ENCODE measurements around the gene CPEB4.

Gene CPEB4

GRCh38 chr5:173868096-173868880 lies 19.9 kb upstream of the CPEB4 start:
- DNase-seq = no peak
- Mint-ChIP-seq H3K27me3 (no peaks in the 10 kb centered on the region), H3K36me3 (ENCODE audit: low read depth) (no peaks in the 10 kb centered on the region), H3K27ac (no peak overlapping the region), H3K4me1 (ENCODE audit: low read depth) (no peaks in the 10 kb centered on the region), H3K4me3 (no peak overlapping the region), H3K9me3 (no peaks in the 10 kb centered on the region)

GRCh38 chr5:173869316-173869715 lies 18.8 kb upstream of the CPEB4 start:
- Mint-ChIP-seq H3K4me3 (no peak overlapping the region), H3K27ac (no peak overlapping the region), H3K9me3 (no peaks in the 10 kb centered on the region), H3K36me3 (ENCODE audit: low read depth) (no peaks in the 10 kb centered on the region), H3K4me1 (ENCODE audit: low read depth) (no peaks in the 10 kb centered on the region), H3K27me3 (no peaks in the 10 kb centered on the region)
- no peak for DNase-seq

GRCh38 chr5:173872957-173873305 lies 15.2 kb upstream of the CPEB4 start:
- no peak overlapping the region for H3K4me3 Mint-ChIP-seq

GRCh38 chr5:173873306-173873922 lies 14.7 kb upstream of the CPEB4 start:
- no peak overlapping the region for H3K4me3 Mint-ChIP-seq

More at GRCh38 chr5:173872957-173873305, 15.2 kb upstream of the CPEB4 start:
- Mint-ChIP-seq H3K27ac (no peak overlapping the region), H3K27me3 (no peaks in the 10 kb centered on the region), H3K9me3 (no peaks in the 10 kb centered on the region), H3K4me1 (ENCODE audit: low read depth) (no peaks in the 10 kb centered on the region), H3K36me3 (ENCODE audit: low read depth) (no peaks in the 10 kb centered on the region)
- no peak for DNase-seq

GRCh38 chr5:173875189-173875588 lies 13.0 kb upstream of the CPEB4 start:
- H3K4me1 Mint-ChIP-seq (ENCODE audit: low read depth) = no peaks in the 10 kb centered on the region
- no peak overlapping the region for H3K4me3 Mint-ChIP-seq
- no peak overlapping the region for H3K27ac Mint-ChIP-seq
- no peak for DNase-seq
- H3K27me3 Mint-ChIP-seq = no peaks in the 10 kb centered on the region
- no peaks in the 10 kb centered on the region for H3K9me3 Mint-ChIP-seq
- H3K36me3 Mint-ChIP-seq (ENCODE audit: low read depth) = no peaks in the 10 kb centered on the region

More at GRCh38 chr5:173873306-173873922, 14.7 kb upstream of the CPEB4 start:
- H3K36me3 Mint-ChIP-seq (ENCODE audit: low read depth) = no peaks in the 10 kb centered on the region
- H3K27me3 Mint-ChIP-seq = no peaks in the 10 kb centered on the region
- no peak for DNase-seq
- no peaks in the 10 kb centered on the region for H3K9me3 Mint-ChIP-seq
- H3K4me1 Mint-ChIP-seq (ENCODE audit: low read depth) = no peaks in the 10 kb centered on the region
- H3K27ac Mint-ChIP-seq = no peak overlapping the region

GRCh38 chr5:173878224-173878967 lies 9.8 kb upstream of the CPEB4 start:
- Mint-ChIP-seq H3K27me3 (no peaks in the 10 kb centered on the region), H3K27ac (no peak overlapping the region), H3K9me3 (peaks cover 9% of the 10 kb centered on the region), H3K36me3 (ENCODE audit: low read depth) (peaks cover 2% of the 10 kb centered on the region), H3K4me3 (no peak overlapping the region), H3K4me1 (ENCODE audit: low read depth) (peaks cover 6% of the 10 kb centered on the region)
- DNase-seq = no peak

- Mint-ChIP-seq H3K27ac (no peak overlapping the region), H3K4me3 (no peak overlapping the region), H3K27me3 (no peaks in the 10 kb centered on the region), H3K9me3 (peaks cover 15% of the 10 kb centered on the region), H3K4me1 (ENCODE audit: low read depth) (peaks cover 24% of the 10 kb centered on the region), H3K36me3 (ENCODE audit: low read depth) (peaks cover 2% of the 10 kb centered on the region)
- no peak for DNase-seq
Measured at GRCh38 chr5:173880306-173880985, 7.7 kb upstream of the CPEB4 start.

- H3K27me3 Mint-ChIP-seq = no peaks in the 10 kb centered on the region
- H3K4me1 Mint-ChIP-seq (ENCODE audit: low read depth) = peaks cover 39% of the 10 kb centered on the region
- no peak for DNase-seq
- H3K4me3 Mint-ChIP-seq = no peak overlapping the region
- H3K36me3 Mint-ChIP-seq (ENCODE audit: low read depth) = peaks cover 2% of the 10 kb centered on the region
- H3K27ac Mint-ChIP-seq = no peak overlapping the region
- peaks cover 19% of the 10 kb centered on the region for H3K9me3 Mint-ChIP-seq
Measured at GRCh38 chr5:173881811-173882575, 6.2 kb upstream of the CPEB4 start.

GRCh38 chr5:173882632-173883031 lies 5.5 kb upstream of the CPEB4 start:
- no peak overlapping the region for H3K4me3 Mint-ChIP-seq
- no peaks in the 10 kb centered on the region for H3K27me3 Mint-ChIP-seq
- H3K27ac Mint-ChIP-seq = peak overlapping the region; percentile 2
- peaks cover 45% of the 10 kb centered on the region for H3K4me1 Mint-ChIP-seq (ENCODE audit: low read depth)
- peaks cover 2% of the 10 kb centered on the region for H3K36me3 Mint-ChIP-seq (ENCODE audit: low read depth)
- H3K9me3 Mint-ChIP-seq = peaks cover 19% of the 10 kb centered on the region
- DNase-seq = no peak

- Mint-ChIP-seq H3K4me3 (no peak overlapping the region), H3K27me3 (no peaks in the 10 kb centered on the region), H3K4me1 (ENCODE audit: low read depth) (peaks cover 47% of the 10 kb centered on the region), H3K27ac (no peak overlapping the region), H3K9me3 (peaks cover 19% of the 10 kb centered on the region), H3K36me3 (ENCODE audit: low read depth) (peaks cover 5% of the 10 kb centered on the region)
- DNase-seq = no peak
Measured at GRCh38 chr5:173883347-173883924, 4.7 kb upstream of the CPEB4 start.

- no peak for DNase-seq
- Mint-ChIP-seq H3K36me3 (ENCODE audit: low read depth) (peaks cover 5% of the 10 kb centered on the region), H3K4me3 (no peak overlapping the region), H3K27ac (peak overlapping the region; percentile 19), H3K27me3 (no peaks in the 10 kb centered on the region), H3K4me1 (ENCODE audit: low read depth) (peaks cover 53% of the 10 kb centered on the region), H3K9me3 (peaks cover 19% of the 10 kb centered on the region)
Measured at GRCh38 chr5:173884402-173885053, 3.6 kb upstream of the CPEB4 start.

- H3K9me3 Mint-ChIP-seq = peaks cover 19% of the 10 kb centered on the region
- H3K4me1 Mint-ChIP-seq (ENCODE audit: low read depth) = peaks cover 59% of the 10 kb centered on the region
Measured at GRCh38 chr5:173885054-173885443, 3.1 kb upstream of the CPEB4 start.

GRCh38 chr5:173885475-173886010 lies 2.6 kb upstream of the CPEB4 start:
- Mint-ChIP-seq H3K4me1 (ENCODE audit: low read depth) (peaks cover 63% of the 10 kb centered on the region), H3K27me3 (no peaks in the 10 kb centered on the region), H3K27ac (peak overlapping the region; percentile 32), H3K36me3 (ENCODE audit: low read depth) (peaks cover 5% of the 10 kb centered on the region), H3K9me3 (peaks cover 19% of the 10 kb centered on the region), H3K4me3 (no peak overlapping the region)
- no peak for DNase-seq

More at GRCh38 chr5:173885054-173885443, 3.1 kb upstream of the CPEB4 start:
- no peak for DNase-seq
- Mint-ChIP-seq H3K27ac (no peak overlapping the region), H3K27me3 (no peaks in the 10 kb centered on the region), H3K36me3 (ENCODE audit: low read depth) (peaks cover 5% of the 10 kb centered on the region), H3K4me3 (no peak overlapping the region)

Measured in activated T-cell treated with anti-CD3 and anti-CD28 coated beads, Interleukin-2, amount 50 U/mL, for 24 hours (primary cell).